GM19372 (cell line): Measurements from ENCODE around the gene POLR1E.

ENCODE experiments used
- ATAC-seq: cut with Tn5 transposase; IDR thresholded peaks from one replicate; pipeline ENCODE4 v1.9.1; 2021; ENCODE audit warnings: mild to moderate bottlenecking, low read depth, moderate library complexity; ENCODE audit not compliant: unreplicated experiment

The POLR1E gene

GRCh38 chr9:37528652-37529471 is 43.1 kb downstream of the POLR1E start:
- ATAC-seq, result peak; percentile 55

GRCh38 chr9:37531699-37532098 is 46.0 kb downstream of the POLR1E start:
- ATAC-seq, result peak; percentile 75

- ATAC-seq, result no peak
Measured at GRCh38 chr9:37534412-37534811, 48.7 kb downstream of the POLR1E start.

- ATAC-seq, result no peak
Measured at GRCh38 chr9:37534901-37535300, 49.2 kb downstream of the POLR1E start.

GRCh38 chr9:37538099-37538498 is 52.4 kb downstream of the POLR1E start:
- no peak for ATAC-seq

GRCh38 chr9:37539634-37540033 is 53.9 kb downstream of the POLR1E start:
- ATAC-seq, result no peak

- no peak for ATAC-seq
Measured at GRCh38 chr9:37540634-37541033, 54.9 kb downstream of the POLR1E start.

GRCh38 chr9:37541465-37541864 is 55.7 kb downstream of the POLR1E start:
- no peak for ATAC-seq

- ATAC-seq, result no peak
Measured at GRCh38 chr9:37542488-37542887, 56.7 kb downstream of the POLR1E start.

GRCh38 chr9:37542895-37543294 is 57.1 kb downstream of the POLR1E start:
- no peak for ATAC-seq

GRCh38 chr9:37543468-37543867 is 57.7 kb downstream of the POLR1E start:
- ATAC-seq, result no peak

- no peak for ATAC-seq
Measured at GRCh38 chr9:37547328-37547878, 61.7 kb downstream of the POLR1E start.

- no peak for ATAC-seq
Measured at GRCh38 chr9:37549527-37549926, 63.8 kb downstream of the POLR1E start.

GRCh38 chr9:37550781-37551180 is 65.0 kb downstream of the POLR1E start:
- no peak for ATAC-seq

GRCh38 chr9:37551468-37551867 is 65.7 kb downstream of the POLR1E start:
- ATAC-seq, result no peak

- no peak for ATAC-seq
Measured at GRCh38 chr9:37551888-37552287, 66.1 kb downstream of the POLR1E start.
